Cerebellar nuclear complex (tissue), 1 donor: Measurements from ENCODE around the gene SEC14L1.

Source experiments
- DNase-seq, 2 experiments: peaks; one replicate each; lab custom pipeline; 2025; lab: John Stamatoyannopoulos, UW

SEC14L1 gene

DNA sequence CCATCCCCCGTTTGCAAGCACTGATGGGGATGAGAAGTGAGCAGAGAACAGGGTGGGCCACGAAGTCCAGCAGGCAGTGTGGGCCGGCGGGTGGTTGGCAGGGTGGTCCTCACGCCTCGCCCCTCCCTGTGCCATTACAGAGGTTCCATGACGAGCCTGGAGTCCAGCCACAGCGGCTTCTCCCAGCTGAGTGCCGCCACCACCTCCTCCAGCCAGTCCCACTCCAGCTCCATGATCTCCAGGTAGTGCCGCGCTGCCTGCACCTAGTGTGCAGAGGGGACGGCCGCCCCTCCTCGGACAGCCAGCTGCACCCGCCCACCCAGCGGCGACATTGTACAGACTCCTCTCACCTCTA lies 73.0 kb downstream of the SEC14L1 start:
- DNase-seq = no peak

DNA sequence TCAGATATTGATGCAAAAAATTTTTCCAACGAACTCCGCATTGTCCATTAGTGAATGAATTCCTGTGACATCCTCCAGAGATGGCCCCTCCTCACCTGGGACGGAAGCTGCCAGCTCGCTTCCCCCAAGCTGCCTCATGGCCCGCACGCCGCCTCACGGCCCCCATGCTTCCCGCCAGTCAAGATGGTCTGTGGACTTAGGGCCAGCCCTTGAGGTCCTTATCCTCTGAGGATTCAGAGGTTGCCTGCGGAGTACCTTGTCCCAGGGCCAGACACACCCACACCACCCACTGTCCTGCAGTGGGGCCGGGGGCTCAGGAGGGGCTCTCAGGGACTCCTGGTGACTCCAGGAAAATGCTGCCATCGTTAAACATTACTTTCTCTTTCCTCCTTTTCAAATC lies 73.6 kb downstream of the SEC14L1 start:
- no peak for DNase-seq

DNA sequence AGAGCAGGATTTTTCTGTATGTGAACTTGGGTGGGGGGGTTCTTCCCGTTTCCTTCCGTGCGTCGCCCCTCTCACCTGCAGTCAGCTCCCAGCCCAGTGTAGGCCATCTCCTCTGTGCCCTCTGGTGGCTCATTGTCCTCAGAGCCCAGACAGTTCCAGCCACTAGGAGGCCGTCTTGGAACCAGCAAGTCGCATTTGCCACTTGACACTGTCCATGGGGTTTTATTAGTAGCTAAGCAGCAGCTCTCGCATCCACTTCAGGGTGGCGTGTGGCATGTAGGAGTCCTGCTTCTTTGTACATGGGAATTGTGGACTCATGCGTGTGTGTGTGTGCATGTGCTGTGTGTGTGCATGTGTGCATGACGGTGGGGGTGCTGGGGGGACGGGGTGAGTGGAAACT lies 74.0 kb downstream of the SEC14L1 start:
- DNase-seq = peak; percentile 25 to 46

DNA sequence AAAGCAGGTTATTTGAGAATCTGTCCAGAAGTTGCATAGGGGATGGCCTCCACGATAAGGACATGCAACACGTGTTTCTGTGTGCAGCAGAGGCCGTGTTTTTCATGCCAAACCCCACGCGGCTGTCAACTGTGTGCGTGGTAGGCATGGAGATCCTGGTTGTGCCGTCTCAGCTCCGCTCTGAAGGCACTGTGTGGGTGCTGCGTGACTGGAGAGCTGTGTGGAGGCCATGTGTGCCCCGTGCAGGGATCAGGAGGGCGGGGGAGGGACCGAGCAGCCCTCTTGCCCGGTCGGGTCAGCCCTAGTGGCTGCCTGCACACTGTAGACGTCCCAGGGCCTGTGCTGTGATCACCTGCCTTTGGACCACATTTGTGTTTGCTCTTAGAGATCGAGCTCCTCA lies 74.5 kb downstream of the SEC14L1 start:
- no peak for DNase-seq

DNA sequence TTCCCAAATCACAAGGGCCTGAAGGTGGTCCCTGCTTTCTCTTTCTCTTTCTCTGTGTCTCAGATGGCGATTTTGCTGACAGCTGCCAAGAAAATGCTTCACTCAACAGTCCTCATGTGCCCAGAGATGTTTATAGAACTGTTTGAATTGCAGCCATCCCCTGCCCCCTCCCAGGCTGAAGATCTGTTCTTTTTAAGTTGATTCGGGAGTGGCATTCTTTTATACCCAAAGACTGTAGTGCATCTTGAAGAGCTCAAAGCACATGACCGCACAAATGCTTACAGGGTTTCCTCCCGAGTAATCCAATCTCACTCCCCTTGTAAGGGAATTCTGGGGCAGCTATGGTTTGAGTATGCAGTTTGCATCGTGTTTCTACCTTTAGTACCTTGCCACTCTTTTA lies 75.7 kb downstream of the SEC14L1 start:
- no peak for DNase-seq

DNA sequence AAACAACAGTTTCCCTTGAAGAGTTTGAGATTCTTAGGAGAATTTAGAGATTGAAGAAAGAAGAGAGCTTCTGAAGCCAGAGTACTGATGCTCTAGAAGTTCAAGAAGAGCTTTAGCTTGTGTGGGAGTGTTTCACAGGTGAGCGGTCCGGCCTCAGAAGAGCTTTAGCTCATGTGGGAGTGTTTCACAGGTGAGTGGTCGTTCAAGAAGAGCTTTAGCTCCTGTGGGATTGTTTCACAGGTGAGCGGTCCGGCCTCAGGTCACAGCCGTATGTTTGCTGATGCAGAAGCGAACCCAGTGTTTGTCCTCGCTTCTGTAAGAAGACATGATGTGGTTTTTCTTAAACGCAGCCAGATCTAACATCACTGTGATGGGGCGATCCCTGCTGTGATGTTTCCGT lies 76.4 kb downstream of the SEC14L1 start:
- DNase-seq = no peak

DNA sequence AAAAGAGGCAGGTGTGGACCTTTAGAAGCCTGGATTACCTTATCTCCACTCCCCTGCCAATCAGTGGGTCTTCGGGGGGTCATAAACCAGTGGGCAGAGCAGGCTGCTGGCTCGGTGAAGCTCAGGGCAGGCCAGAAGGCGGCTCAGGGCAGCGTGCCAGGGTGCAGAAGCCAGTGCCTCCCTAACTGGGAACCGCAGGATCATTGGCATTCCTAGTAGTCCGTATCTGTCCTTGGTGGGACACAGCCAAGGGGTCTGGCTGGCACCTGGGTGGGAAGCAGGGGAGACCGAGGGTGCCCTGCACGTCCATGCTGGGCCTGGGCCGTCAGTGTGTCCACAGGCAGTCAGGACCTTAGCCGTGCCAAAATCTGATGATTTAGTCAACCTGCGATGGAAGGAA lies 76.8 kb downstream of the SEC14L1 start:
- peak in 1 of 2 experiments; percentile 35 for DNase-seq

DNA sequence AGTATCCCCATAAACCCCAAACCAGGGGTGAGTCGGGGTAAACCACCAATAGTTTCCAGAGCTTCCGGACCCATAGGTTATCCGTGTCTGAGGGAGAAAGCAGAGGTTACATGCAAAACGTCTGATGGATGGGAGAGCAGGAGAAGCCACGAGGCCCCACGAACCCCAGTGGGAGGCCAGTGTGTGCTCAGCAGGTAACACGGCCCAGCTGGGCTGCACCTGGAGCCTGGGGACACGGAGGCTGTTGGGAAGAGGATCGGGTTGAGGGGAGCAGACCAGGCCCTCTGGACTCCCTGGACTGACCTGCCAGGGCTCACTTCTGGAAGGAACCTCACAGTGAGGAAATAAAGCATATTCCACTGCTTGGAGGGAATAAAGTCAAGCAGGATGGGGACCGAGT lies 78.1 kb downstream of the SEC14L1 start:
- no peak for DNase-seq

DNA sequence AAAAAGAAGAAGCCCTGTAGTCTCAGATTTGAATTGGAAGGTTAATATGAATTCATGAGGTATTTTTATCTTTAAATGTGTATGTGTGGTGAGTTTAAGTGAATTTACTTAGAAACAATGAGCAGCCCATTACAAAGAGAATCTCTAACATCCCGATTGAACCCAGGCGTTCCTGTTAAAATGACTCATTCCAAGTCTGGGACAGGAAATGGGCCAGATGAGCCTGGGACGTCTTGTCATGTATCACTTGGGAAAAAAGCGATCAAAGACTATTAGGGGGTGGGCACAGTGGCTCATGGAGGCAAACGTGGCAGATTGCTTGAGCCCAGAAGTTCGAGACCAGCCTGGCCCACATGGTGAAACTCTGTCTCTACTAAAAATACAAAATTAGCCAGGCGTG lies 81.6 kb downstream of the SEC14L1 start:
- DNase-seq = no peak

DNA sequence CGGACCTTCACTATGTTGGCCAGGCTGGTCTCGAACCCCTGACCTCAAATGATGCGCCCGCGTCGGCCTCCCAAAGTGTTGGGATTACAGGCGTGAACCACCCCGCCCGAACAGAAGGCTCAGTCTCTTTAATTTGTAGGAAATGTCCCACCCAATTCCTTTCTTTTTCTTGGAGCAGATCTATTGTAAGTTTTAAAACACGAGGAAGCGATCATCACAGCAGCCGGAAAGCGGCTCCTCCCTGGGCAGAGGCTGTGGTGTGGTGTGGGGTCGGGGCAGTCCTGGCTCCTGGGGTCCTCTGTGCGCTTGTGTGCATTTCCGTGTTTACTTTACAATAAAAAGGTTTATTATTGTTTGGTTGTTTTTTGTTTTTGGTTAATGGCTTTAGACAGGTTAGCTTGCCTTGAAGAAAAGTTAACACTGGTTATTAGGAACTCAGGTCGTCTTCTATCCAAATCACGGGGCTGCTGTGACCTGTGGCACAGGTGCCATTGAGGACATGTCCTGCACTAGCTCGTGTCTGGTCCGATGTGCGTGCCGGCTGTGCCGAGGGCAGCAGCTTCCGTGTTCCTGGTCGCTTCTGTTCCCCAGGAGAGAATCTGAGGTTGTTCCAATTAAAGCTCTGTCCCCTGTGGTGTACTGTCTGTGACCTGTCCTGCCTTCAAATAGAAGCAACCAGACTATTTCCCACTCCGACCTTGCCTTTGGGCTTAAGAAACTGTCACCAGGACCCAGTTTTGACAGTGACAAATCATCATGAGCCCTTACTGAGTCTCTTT lies 83.1 kb downstream of the SEC14L1 start:
- no peak for DNase-seq

DNA sequence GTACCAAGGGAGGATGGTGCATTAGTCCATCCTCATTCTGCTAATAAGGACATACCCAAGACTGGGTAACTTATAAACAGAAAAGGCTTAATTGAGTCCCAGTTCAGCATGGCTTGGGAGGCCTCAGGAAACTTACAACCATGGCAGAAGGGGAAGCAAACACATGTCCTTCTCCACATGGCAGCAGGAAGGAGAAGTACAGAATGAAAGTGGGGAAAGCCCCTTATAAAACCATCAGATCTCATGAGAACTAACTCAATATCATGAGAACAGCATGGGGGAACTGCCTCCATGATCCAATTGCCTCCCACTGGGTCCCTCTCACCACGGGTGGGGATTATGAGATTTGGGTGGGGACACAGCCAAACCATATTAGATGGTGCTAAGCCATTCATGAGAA lies 84.5 kb downstream of the SEC14L1 start:
- DNase-seq = no peak

DNA sequence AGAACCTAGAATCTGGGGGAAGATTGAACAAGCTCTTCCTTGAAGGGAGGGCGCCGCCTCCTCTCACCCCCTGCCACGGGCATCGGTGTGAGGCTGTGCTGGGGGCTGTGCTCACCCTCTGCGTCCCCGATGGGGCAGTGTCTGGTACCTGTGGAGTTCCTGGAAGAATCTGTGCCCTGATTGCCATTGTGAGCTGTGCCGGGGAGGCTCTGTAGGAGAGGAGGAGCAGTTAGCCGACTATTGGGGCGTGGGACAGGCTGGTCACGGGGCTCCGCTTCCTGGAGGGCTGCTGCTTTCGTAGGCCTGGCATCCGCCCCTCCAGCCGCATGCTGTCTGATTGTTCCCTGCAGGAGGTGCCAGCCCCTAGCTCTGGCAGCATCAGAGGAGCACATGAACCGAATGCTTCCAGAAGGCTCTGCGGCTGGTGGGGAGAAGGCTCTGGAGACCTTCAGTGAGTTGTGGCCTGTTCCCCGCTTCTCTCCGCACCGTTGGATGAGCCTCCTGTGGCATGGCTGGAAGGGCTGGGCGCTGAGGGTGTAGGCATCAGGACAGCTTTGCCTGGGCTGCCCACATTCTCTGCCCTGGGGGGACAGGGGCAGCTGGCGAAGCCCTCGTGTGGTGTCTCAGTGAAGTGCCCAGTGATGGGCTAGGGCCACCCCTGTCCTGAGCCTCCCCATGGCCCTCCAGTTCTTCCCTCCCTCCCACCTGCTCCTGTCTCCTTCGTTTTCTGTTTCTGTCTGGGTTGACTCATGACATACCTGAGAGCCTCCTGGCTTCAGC lies 86.9 kb downstream of the SEC14L1 start:
- DNase-seq = no peak

DNA sequence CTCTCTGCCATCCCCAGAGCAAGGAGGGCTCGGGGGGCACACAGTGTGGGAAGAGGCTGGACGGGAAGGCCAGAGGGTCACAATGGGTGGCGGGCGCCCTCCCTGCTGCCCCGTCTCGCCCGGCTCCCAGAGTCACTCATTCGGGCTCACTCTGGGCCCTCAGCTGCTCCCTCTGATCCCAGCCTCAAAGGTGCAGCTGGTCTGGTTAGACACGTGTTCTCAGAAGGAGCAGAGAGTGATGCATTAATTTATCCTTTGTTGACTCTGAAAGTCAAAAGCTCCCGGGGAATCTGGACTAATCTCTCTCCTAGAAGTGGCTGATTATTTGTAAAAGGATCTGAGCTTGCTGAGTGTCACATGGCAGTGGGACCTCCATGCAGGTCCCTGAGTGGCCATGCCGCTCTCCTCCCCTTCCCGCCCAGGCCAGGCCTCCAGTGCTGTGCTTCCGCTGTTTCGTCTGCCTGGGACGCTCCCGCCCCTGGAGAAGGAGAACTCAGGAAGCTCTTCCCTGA lies 87.5 kb downstream of the SEC14L1 start:
- no peak for DNase-seq

DNA sequence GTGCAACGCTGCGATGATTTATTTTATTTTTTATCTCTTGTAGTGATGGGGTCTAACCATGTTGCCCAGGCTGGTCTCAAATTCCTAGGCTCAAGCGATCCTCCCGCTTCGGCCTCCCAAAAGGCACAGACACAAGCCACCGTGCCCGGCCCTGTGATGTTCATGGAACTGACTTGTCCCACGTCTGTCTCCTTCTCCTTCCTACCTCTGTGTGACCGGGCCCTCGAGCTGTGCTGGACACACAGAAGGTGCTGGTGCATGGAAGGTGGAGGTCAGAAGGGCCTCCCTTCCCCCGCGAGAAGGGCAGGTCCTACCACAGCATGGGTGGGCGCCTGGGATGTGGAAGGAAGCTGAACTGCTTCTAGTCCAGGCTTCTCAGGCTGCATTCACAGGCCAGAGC lies 88.0 kb downstream of the SEC14L1 start:
- no peak for DNase-seq

DNA sequence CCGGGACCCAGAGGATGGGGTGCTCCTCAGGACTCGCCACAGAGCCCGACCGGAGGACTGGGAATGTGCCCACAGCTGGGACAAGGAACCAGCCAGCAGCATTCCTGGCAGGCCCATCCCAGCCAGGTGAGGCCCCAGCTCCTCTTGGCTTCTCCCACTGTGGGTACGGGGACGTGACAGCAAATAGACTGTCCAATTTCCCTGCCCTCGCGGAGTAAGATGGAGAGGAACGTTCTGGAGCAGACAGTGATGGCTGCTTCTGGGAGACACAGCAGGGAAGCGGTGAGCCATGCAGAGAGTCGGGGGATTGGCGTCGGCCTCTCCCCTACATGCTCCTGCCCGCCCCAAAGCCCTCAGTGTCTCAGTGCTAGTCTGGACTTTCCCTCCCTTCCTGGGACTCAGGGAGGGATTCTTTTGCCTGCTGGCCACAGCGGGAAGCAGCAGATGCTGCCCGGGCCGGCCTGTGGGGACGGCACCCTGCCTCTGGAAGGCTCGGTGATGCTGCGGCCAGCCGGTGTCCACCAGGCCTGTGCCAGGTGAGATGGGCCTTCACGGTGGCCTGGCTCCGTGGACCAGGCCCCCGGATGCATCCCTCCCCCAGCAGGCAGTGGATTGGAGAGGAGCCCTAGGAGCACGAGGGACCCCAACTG lies 89.1 kb downstream of the SEC14L1 start:
- DNase-seq = no peak

DNA sequence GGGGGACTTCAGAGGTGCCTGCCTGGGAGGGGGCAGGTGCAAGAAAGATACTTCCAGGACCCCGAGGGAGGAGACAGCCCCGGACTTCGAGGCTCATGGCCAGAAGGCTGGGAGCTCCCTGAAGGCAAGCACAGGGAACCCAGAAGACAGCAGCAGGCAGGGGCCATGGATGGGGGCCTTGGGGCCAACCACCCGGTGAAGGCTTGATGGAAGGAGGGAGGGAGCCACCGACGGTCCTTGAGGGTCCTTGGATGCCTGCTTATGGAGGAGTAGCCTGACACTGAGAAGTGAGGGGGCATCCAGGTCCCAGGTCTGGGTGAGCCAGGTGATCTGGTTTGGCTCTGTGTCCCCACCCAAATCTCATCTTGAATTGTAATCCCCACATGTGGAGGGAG lies 89.7 kb downstream of the SEC14L1 start:
- DNase-seq = no peak

DNA sequence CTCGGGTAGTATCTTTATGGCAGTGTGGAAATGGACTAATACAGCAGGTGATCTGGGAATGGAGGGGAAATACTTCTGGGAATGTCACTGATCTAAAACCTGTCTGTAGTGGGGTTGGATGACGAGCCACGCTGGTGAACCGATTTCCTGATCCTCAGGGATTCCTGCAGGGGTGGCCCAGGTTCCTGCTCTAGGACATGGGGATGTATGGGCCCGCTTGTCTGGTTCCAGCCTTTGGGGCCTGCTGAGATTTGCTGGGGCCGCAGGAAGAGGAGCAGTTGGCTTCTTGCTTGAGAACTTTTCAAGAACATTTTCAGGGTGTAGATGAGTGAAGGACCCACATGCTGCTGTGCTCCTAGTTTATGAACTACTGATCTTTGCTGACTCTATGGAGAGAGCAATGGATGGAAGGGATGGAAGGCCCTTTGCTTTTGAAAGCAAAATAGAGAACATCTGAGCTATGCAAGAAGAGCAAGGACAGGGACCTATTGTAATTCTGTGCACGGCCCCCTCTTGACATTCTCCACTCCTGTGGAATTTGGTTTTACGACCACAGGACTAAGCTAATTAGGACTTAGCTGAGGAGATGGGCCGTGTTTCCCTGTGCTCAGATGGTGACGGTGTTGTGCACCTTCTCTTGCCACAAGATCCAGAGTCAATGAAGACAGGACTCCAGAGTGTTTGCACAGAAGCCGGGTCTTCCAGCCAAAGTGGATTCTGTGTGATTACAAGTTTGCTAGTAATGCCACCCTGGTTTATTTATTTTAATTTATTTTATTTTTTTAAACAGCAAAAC lies 90.5 kb downstream of the SEC14L1 start:
- no peak for DNase-seq

DNA sequence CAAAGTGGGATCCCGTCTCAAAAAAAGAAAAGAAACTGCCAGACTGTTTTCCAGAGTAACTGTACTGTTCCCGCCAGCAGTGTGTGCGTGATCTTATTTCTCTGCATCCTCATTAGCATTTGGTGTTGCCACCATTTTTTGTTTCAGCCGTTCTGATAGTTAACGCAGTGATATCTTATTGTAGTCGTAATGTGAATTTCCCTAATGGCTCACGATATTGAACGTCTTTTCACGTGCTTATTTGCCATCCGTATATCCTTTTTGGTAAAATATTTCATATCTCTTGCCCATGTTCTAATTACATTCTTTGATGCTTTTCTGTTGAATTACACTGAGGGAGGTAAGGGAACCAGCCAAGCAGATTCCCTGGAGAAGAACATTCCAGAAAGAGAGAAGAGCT lies 92.4 kb downstream of the SEC14L1 start:
- DNase-seq = no peak

DNA sequence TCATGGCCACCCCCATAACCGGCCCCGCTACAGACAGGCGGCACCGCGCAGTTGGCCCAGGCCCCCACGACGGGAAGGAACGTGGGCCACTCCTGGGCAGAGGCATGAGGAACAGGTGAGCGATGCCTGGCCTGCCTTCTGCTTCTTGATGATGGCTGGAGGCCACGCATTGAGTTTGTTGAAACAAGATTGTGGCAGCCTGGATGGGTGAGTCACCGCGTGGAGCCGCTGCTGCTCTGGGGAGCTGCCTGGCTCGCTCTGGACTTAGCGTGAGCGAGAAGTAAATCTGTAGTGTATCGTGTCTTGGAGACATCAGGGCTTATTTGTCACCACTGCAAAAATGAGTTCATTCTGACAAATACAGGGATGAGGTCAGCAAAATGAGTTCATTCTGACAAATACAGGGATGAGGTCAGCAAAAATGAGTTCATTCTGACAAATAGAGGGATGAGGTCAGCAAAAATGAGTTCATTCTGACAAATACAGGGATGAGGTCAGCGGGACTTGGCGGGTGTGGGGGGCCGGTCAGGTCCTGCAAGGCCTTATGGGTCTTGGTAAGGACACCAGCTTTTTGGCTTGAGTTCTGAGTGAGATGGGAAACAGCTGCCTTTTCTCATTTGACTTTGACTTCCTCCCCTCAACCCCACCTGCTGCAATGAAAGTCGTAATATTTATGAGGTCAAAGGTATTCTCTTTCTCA lies 93.0 kb downstream of the SEC14L1 start:
- DNase-seq = no peak

DNA sequence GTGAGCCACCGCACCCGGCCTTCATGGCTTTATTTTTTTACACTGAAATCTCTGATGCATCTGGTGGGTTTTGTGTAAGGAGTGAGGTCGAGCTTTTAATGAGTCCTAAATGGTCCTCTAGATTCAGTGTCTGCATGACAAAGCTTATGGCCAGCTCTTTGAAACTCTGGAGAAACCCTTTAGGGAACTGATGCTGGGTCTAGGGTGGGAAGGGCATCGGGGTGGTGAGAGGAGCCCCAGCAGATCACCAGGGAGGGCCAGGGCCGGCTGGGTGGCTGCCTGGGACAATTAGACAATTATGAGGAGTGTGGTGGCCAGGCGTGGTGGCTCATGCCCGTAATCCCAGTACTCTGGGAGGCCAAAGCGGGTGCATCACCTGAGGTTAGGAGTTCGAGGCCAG lies 93.9 kb downstream of the SEC14L1 start:
- no peak for DNase-seq

DNA sequence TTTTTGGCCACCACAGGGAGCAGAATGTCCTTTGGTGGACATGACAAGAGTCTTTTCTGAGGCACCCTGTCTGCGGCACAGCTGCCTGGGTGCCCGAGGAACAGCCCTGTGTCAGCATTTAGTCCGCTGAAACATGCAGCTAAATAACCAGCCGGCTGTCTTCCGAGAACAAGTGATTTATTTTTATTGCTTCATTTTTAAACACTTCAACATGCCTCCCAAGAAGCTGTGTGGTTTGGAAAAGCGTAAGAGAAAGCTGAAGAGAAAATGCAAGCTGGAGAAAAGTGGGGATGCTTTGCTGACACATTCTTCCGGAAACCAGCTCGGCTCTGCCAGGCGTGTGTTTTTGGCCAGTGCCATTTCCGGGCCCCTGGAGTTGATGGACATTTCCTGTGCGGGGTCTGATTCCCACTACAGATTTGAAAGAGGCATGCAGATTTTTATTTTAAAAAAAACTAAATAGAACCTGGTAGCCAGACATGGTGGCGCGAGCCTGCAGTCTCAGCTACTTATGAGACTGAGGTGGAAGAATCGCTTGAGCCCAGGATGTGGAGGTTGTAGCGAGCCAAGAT lies 94.7 kb downstream of the SEC14L1 start:
- no peak for DNase-seq
